NCI-H446 (cell line): ENCODE data around the gene EID2.

Experiments
- DNase-seq, 2 experiments: peaks; one replicate each; lab custom pipeline; 2025; lab: John Stamatoyannopoulos, UW

EID2 gene

GRCh38 chr19:39533791-39534190 lies 6.2 kb downstream of the EID2 start:
- DNase-seq: no peak

GRCh38 chr19:39533003-39533512 lies 6.9 kb downstream of the EID2 start:
- DNase-seq: no peak

GRCh38 chr19:39532233-39533002 lies 7.5 kb downstream of the EID2 start, which contains the start of gene EID2B:
Gene EID2B (minus strand): TSS chr19:39532852. CDS start chr19:39532802, 50 bp downstream.
- DNase-seq: peak; percentile 95 to 99

- no peak for DNase-seq
Measured at GRCh38 chr19:39531834-39532232, 8.1 kb downstream of the EID2 start.

GRCh38 chr19:39525205-39525604 lies 14.8 kb downstream of the EID2 start:
- no peak for DNase-seq

GRCh38 chr19:39524495-39524894 lies 15.5 kb downstream of the EID2 start:
- DNase-seq: no peak

GRCh38 chr19:39520541-39521484 lies 19.1 kb downstream of the EID2 start:
- no peak for DNase-seq

- DNase-seq: no peak
Measured at GRCh38 chr19:39518975-39519374, 21.0 kb downstream of the EID2 start.

GRCh38 chr19:39518458-39518857 lies 21.5 kb downstream of the EID2 start:
- no peak for DNase-seq

- no peak for DNase-seq
Measured at GRCh38 chr19:39517432-39517831, 22.5 kb downstream of the EID2 start.

- DNase-seq: no peak
Measured at GRCh38 chr19:39516270-39516669, 23.7 kb downstream of the EID2 start.

- no peak for DNase-seq
Measured at GRCh38 chr19:39515551-39516191, 24.3 kb downstream of the EID2 start.

- no peak for DNase-seq
Measured at GRCh38 chr19:39514840-39515550, 25.0 kb downstream of the EID2 start, which contains the start of gene SELENOV. Gene SELENOV (plus strand): TSS chr19:39515139. CDS start chr19:39515213, 74 bp downstream.

GRCh38 chr19:39512988-39513387 lies 27.0 kb downstream of the EID2 start:
- DNase-seq: no peak

GRCh38 chr19:39509233-39509632 lies 30.7 kb downstream of the EID2 start:
- DNase-seq: no peak

- no peak for DNase-seq
Measured at GRCh38 chr19:39508629-39509028, 31.3 kb downstream of the EID2 start.

- DNase-seq: no peak
Measured at GRCh38 chr19:39507715-39508364, 32.1 kb downstream of the EID2 start.

GRCh38 chr19:39506944-39507714 lies 32.8 kb downstream of the EID2 start:
- peak; percentile 54 to 91 for DNase-seq

- no peak for DNase-seq
Measured at GRCh38 chr19:39506598-39506943, 33.4 kb downstream of the EID2 start.
